Colonic mucosa (tissue), 4 donors: ENCODE measurements around the gene SYN1. TPM values are rescaled to one million over a fixed set of nuclear protein-coding genes. Genes with fewer than 3 reads are reported as not detected.

Source experiments
- DNase-seq: peaks from one replicate; pipeline ENCODE4 v3.0.0-alpha.2; 2020
- H3K27ac ChIP-seq: fragments of 200-600 bp; one replicate; pipeline ENCODE4 v1.8.0; 2021
- H3K27me3 ChIP-seq: fragments of 200-600 bp; one replicate; pipeline ENCODE4 v1.8.0; 2021
- H3K36me3 ChIP-seq: fragments of 200-600 bp; one replicate; pipeline ENCODE4 v1.8.0; 2021
- H3K4me1 ChIP-seq: fragments of 200-600 bp; one replicate; pipeline ENCODE4 v1.8.0; 2021; ENCODE audit warnings: mild to moderate bottlenecking
- H3K4me3 ChIP-seq: fragments of 200-600 bp; one replicate; pipeline ENCODE4 v1.8.0; 2021
- H3K9ac ChIP-seq, 2 donors: one replicate each; pipeline ENCODE4 v1.7.0; 2013; ENCODE audit warnings: control low read depth in 2 of 2, low read depth in 2 of 2, low read length in 2 of 2
- H3K9me3 ChIP-seq: fragments of 200-600 bp; one replicate; pipeline ENCODE4 v1.8.0; 2021
- intact Hi-C: fragments of 100-400 bp; cut with DNase I; formaldehyde crosslinking; loops from one replicate; pipeline ENCODE4 v1.14.1; 2022
- total RNA-seq, 2 donors: library from RNA; stranded (reverse); fragmentation: NEBNext Ultra II Directional in 1 of 2; extraction: Animal tissue kit (Norgen Biotek cat#: 25700) in 1 of 2; gene quantifications; one replicate each; pipeline ENCODE4 v1.2.1, GENCODE V29; 2021
- TF ChIP-seq, protein P1 (sequence below): fragments of 200-600 bp; IDR thresholded peaks from one replicate; pipeline ENCODE4 v1.8.0; 2022; ENCODE audit warnings: antibody characterized with exemption, mild to moderate bottlenecking
- donor health status: healthy.
- donor health status: DM: no; HTN: no; CAD: no.
- donor health status: DM: no; HTN: no; CAD: no.

SYN1 gene
- total RNA-seq, 2 donors from 2014 or later, result 0.96 to 1.5 TPM

DNA sequence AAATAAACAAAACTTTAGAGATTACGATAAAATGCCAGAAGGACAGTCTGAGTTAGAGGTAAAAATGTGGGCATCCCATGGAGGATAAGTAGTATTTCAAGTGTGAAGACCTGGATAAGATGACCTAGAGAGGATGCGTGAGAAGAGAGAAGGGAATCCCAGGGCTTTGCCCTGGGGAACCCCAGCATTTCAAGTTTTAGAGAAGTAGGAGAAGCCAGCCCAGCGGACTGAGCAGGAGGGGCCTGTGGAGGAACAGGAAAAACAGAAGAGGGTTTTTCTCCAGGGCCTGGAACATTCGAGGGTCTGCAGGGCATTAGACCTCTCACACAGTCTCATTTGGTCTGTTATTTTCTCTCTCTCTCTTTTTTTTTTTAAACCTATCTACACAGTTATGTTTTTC lies 13.0 kb upstream of the SYN1 start:
- no peak overlapping the region for H3K27ac ChIP-seq
- intact Hi-C loops, result no loop called here
- no peaks in the 10 kb centered on the region for H3K36me3 ChIP-seq
- H3K27me3 ChIP-seq, result no peaks in the 10 kb centered on the region
- no peaks in the 10 kb centered on the region for H3K9me3 ChIP-seq
- H3K4me1 ChIP-seq, result no peaks in the 10 kb centered on the region
- no peak overlapping the region for H3K4me3 ChIP-seq
- TF ChIP-seq, protein P1, sequence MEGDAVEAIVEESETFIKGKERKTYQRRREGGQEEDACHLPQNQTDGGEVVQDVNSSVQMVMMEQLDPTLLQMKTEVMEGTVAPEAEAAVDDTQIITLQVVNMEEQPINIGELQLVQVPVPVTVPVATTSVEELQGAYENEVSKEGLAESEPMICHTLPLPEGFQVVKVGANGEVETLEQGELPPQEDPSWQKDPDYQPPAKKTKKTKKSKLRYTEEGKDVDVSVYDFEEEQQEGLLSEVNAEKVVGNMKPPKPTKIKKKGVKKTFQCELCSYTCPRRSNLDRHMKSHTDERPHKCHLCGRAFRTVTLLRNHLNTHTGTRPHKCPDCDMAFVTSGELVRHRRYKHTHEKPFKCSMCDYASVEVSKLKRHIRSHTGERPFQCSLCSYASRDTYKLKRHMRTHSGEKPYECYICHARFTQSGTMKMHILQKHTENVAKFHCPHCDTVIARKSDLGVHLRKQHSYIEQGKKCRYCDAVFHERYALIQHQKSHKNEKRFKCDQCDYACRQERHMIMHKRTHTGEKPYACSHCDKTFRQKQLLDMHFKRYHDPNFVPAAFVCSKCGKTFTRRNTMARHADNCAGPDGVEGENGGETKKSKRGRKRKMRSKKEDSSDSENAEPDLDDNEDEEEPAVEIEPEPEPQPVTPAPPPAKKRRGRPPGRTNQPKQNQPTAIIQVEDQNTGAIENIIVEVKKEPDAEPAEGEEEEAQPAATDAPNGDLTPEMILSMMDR, result no peak
- DNase-seq, result no peak
- H3K9ac ChIP-seq, result no peak overlapping the region

DNA sequence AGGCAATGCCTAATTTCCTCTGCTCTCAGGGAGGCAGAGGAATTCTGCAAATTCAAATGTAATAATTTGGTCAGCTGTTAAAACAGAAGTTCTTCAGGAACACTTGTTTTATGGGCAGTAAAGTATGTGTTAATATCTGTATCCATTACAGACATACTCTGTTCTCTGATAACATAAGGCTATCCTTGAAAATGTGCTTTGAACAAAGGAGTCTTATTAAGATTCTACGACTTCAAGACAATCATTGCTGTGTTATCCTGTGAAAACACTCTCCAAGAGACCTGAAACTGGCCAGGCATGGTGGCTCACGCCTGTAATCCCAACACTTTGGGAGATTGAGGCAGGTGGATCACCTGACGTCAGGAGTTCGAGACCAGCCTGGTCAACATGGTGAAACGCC lies 12.0 kb upstream of the SYN1 start:
- DNase-seq, result no peak
- Histone ChIP-seq H3K9me3 (no peaks in the 10 kb centered on the region), H3K4me3 (no peak overlapping the region), H3K4me1 (no peaks in the 10 kb centered on the region), H3K9ac (no peak overlapping the region), H3K27me3 (no peaks in the 10 kb centered on the region), H3K36me3 (no peaks in the 10 kb centered on the region), H3K27ac (no peak overlapping the region)
- TF ChIP-seq, protein P1, result no peak
- intact Hi-C loops, result no loop called here

DNA sequence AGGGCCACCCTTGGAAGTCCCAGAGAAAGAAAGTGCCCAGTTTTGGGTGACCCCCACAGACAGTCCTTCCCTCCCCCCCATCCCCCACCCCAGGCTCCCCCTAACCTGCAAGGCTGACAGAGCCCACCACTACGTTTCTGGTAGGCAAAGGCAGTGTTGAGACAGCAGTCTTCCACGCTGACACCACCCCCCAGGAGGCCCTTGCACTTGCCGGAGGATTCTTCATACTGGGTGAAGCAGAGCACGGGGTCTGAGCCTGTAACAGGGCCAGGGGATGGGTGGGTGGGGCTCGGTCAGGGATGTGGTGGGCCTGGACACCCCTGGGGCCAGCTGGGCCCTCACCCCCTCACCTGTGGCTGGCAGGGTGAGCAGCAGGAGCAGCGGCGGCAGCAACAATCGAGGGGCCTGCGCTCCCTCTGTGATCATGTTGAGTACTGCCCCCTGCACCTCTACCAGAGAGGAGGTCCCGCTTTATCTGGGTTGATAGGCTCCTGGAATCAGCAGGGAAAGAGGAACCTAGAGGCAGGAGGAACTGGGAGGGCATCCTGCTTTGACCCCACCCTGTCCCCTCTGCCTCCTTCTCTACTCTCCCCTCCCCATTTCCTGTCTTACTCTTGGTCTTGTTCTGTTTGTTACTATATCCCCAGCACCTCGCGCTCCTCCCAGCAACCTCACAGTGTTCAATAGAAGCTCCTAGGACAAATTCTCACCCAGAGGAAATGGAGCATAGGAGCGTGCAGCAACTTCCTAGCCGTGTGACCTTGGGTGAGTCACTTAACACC lies 10.0 kb upstream of the SYN1 start, which contains the start of gene CFP:
Gene CFP, minus strand, starts transcription at position 512 of the 782 bp plus-strand sequence. Its CDS starts 86 bp downstream, at position 426.
- no peak within 1 kb of the TSS for H3K9ac ChIP-seq
- intact Hi-C loops, result no loop called here
- H3K9me3 ChIP-seq, result no peaks in the 10 kb centered on the region
- H3K4me3 ChIP-seq, result no peak within 1 kb of the TSS
- no peaks in the 10 kb centered on the region for H3K36me3 ChIP-seq
- H3K27ac ChIP-seq, result no peak within 1 kb of the TSS
- H3K27me3 ChIP-seq, result no peaks in the 10 kb centered on the region
- TF ChIP-seq, protein P1, result no peak
- H3K4me1 ChIP-seq, result no peaks in the 10 kb centered on the region
- DNase-seq, result no peak

DNA sequence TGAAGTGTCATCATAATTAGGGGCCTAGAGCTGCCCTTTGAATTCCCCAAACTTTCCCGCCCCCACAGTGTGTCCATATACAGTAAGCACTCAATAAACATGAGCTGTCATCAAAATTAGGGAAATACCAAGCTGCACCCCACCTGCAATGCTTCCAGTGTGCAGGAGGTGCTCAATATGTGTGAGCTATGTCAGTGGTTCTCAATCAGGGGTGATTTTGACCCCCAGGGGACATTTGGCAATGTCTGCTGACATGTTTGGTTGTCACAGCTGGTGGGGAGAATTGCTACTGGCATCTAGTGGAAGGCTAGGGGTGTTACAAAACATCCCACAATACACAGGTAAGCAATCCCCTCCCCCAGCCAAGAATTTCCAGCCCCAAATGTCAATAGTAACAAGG lies 9.3 kb upstream of the SYN1 start:
- no peak overlapping the region for H3K27ac ChIP-seq
- TF ChIP-seq, protein P1, result no peak
- H3K27me3 ChIP-seq, result no peaks in the 10 kb centered on the region
- no peaks in the 10 kb centered on the region for H3K4me1 ChIP-seq
- intact Hi-C loops, result no loop called here
- no peaks in the 10 kb centered on the region for H3K9me3 ChIP-seq
- H3K36me3 ChIP-seq, result no peaks in the 10 kb centered on the region
- DNase-seq, result no peak
- H3K9ac ChIP-seq, result no peak overlapping the region
- no peak overlapping the region for H3K4me3 ChIP-seq

DNA sequence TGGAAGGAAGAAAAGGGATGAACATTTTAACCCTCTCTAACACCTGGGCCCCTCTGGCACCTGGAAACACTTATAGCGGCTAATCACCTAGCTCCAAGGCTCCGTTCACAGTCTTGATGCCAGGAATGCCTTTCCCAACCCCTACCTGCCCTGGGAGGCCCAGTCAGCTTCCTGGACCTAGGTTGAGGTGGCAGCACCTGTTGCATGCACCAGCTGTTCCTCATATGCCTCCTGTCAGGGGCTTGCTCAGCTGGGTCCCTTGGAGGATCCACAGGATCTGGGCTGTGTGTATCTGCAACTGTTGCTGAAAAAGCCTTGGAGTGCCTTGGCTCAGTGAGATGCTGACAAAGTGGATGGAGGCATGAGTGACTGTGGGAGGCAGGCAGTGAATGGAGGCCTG lies 5.7 kb upstream of the SYN1 start:
- Histone ChIP-seq H3K36me3 (no peaks in the 10 kb centered on the region), H3K9me3 (no peaks in the 10 kb centered on the region), H3K27ac (no peak overlapping the region), H3K9ac (no peak overlapping the region), H3K4me1 (no peaks in the 10 kb centered on the region), H3K27me3 (no peaks in the 10 kb centered on the region), H3K4me3 (no peak overlapping the region)
- DNase-seq, result no peak
- TF ChIP-seq, protein P1, result no peak
- intact Hi-C loops, result no loop called here
